IPS-11a (cell line): ENCODE data around the gene GHRH.

Experiments
- H3K4me3 ChIP-seq: one replicate; pipeline ENCODE4 v1.5.1; 2013; ENCODE audit warnings: low read depth, low read length, control low read depth

Gene GHRH

GRCh38 chr20:37238935-37239451 is 22.6 kb downstream of the GHRH start:
- no peak overlapping the region for H3K4me3 ChIP-seq

- no peak overlapping the region for H3K4me3 ChIP-seq
These were observed 23.2 kb downstream of the GHRH start for GRCh38 chr20:37238426-37238825.

GRCh38 chr20:37237656-37238055 is 24.0 kb downstream of the GHRH start:
- no peak overlapping the region for H3K4me3 ChIP-seq

DNA sequence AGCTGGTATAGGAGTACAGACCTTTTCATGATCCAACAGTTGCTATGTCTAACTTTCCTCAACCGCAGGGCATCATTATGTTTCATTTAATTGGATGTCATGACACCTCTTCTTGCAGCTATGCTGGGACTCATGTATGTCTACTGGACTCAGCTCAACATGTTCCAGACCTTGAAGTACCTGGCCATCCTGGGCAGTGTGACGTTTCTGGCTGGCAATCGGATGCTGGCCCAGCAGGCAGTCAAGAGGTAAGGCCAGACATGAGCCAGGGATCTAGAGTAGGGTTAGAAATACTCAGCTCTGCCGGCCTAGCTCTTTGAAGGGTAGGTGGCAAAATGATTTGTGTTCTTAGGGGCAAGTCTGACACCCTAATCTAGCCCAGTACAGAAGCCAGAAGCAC is 25.2 kb downstream of the GHRH start:
- no peak overlapping the region for H3K4me3 ChIP-seq

DNA sequence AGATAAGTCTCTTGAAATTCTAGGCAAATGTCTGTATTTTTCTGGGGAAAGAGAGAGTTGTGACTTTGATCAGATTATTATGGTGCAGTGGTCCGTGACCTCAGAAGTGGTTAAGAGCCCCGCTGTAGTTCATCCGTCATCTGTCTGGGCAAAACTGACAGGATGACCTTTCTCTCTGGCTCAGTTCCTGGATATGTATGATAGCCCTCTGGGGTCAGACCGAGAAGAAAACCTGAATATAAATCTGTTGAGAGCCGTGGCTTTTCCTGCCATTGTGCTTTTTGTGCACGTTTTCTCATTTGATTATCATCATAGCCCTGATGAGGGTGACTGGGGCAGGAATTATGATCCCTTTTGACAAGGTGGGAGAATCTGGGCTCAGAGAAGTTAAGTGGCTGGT is 26.5 kb downstream of the GHRH start:
- no peak overlapping the region for H3K4me3 ChIP-seq

DNA sequence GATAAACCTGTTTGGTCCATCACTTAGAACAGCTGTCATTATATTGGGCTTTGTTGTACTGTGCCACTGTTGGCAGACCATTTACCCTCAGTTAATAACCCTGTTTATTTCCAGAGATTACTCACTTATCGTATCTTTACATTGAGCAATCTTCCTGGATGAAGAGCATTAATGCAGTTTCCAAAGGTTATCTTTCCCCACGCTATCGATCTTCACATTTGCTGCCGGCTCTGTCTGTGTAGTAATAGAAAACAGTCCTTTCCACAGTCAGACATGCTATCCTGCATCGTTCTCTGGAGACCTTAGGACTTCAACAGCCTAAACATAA is 27.4 kb downstream of the GHRH start:
- no peak overlapping the region for H3K4me3 ChIP-seq

GRCh38 chr20:37233548-37234253 is 27.9 kb downstream of the GHRH start:
- H3K4me3 ChIP-seq, result no peak overlapping the region

DNA sequence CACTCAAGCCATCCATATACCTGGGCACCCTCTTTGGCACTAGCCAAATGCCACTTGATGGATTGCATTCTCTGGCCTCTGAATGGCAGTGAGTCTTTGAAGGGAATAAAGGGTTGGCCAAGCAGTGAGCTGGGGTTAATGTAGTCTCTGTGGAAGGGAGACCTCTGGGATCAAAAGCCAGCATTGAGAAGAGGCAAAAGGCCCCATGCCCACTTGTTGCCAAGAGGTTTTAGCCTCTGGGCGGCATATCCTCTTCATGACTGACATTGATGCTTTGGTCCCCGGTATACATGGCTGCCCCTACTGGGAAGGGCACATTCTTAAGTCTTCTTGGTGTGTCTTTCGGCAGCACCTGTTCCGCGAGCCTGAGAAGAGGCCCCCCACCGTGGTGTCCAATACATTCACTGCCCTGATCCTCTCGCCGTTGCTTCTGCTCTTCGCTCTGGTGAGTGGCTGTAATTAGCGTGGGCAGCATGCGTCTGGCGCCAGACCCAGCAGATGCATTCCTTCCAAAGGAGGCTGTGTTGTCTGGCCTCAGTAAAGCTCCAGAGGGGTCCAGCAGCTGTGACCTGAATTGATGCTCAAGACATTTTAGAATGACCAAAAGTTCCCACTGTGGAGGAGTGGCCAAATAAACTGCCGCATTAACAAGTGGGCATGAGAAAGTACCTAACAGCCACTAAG is 29.5 kb downstream of the GHRH start:
- H3K4me3 ChIP-seq, result no peak overlapping the region

GRCh38 chr20:37230200-37230599 is 31.4 kb downstream of the GHRH start:
- no peak overlapping the region for H3K4me3 ChIP-seq

- no peak overlapping the region for H3K4me3 ChIP-seq
These were observed 32.3 kb downstream of the GHRH start for GRCh38 chr20:37229357-37229756.

- H3K4me3 ChIP-seq, result no peak overlapping the region
These were observed 33.0 kb downstream of the GHRH start for GRCh38 chr20:37228656-37229055.

- H3K4me3 ChIP-seq, result no peak overlapping the region
These were observed 33.5 kb downstream of the GHRH start for GRCh38 chr20:37228082-37228481.

DNA sequence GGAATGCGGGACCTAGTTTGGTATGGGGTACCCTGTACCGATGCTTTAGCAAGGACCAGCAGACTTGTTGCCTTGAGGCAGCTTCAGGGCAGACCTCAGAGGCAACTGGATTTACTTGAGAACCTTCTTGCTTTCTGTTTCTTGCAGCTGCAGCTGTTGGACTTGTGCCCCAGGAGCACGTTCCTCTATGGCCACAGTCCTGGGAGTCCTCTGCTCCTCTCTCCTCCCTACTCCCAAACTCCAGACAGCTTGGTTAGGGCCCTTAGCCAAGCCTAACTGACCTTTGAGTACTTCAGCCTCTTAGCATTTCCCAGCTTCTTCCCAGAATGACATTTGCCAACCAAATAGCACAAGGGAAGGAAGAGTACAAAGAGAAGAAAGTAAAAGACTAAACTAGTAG is 34.7 kb downstream of the GHRH start:
- no peak overlapping the region for H3K4me3 ChIP-seq

DNA sequence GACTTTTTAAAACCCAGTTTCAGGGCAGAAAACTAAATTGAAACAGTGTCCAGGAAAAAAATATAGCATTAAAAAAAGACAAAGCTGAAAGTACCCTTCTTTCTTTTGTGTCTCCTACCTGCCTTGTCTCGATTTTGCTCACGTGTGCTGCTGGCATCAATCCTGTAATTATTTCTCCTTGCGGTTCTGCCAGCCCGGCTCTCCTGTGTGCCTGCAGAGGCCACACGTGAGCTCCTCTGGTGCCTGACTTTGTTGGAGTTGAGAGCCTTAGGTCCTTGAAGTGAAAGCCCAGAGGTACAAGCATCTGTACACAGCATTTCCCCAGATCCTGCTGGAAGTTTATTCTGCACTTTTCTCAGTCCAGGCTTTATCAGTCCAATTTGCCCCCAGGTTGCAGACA is 36.5 kb downstream of the GHRH start:
- H3K4me3 ChIP-seq, result no peak overlapping the region

DNA sequence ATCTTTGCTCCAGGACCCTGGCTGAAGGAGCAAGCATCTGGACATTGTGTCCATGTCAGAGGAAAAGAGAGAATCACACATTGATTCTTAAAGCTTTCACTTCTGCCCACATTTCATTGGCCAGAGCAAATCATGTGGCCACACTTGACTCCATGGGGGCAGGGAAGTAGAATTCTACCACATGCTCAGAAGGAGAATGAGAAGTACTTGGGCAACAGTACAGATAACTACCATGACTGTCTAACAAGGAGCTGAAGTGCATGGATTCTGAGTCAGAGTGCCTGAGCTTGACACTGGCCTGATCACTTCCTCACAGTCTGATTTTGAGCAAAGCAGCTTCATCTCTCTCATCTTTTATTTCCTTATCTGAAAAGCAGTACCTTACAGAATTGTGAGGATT is 38.6 kb downstream of the GHRH start:
- H3K4me3 ChIP-seq, result no peak overlapping the region

- H3K4me3 ChIP-seq, result no peak overlapping the region
These were observed 39.5 kb downstream of the GHRH start for GRCh38 chr20:37222086-37222485.

GRCh38 chr20:37220731-37221130 is 40.9 kb downstream of the GHRH start:
- H3K4me3 ChIP-seq, result no peak overlapping the region

DNA sequence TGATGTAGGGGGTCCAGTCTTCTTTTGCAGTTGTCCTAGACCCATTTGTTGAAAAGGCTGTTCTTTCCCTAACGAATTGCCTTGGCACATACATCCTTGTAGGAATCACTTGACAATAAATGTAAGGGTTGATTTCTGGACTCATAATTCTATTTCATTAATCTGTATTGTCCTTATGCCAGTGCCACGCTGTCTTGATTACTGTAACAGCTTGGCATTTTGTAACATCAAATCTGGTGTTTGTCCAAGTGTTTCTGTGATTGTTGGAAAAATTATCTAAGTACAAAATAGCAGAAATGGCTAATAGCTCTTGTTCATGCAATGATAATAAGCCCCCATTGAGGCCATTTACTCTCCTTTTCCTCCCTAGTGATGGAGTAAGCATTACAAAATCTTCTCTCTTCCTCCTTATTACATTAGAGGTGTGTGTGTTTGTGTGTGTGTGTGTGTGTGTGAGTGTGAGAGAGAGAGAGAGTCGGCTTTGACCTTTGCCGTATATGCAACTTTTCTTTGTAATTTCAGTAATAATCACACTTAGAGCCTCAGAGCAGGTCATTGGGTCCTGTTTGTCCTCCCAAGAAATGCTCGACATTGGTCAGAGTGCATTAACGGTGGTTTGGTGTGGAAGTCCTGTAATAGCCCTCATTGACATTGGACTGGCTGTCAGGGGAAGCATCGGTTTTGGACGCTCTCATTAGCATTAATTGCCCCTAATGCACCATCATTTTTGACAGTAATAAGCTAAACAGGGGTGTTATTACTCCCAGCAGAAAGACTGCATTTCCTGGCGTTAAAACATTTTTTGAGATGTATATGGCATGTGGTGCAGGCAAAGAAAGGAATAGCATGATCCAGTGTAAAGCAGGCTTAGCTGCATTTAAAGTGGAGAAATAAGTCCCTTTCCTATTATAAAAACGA is 41.6 kb downstream of the GHRH start:
- no peak overlapping the region for H3K4me3 ChIP-seq

- H3K4me3 ChIP-seq, result no peak overlapping the region
These were observed 42.6 kb downstream of the GHRH start for GRCh38 chr20:37218976-37219375.

DNA sequence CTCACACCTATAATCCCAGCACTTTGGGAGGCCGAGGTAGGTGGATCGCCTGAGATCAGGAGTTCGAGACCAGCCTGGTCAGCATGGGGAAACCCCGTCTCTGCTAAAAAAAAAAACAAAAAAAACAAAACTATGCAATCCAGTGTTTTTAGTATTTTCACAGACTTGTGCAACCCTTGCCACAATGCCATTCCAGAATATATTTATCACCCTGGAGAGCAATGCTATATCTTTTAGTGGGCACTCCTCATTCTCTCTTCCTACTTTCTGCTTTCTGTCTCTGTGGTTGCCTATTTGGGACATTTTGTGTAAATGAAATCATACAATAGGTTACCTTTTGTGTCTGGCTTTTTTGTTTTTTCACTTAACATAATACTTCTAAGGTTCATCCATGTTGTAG is 43.2 kb downstream of the GHRH start:
- no peak overlapping the region for H3K4me3 ChIP-seq

GRCh38 chr20:37209661-37210314 is 51.8 kb downstream of the GHRH start:
- no peak overlapping the region for H3K4me3 ChIP-seq
